Measurements from ENCODE around the gene NPLOC4.

DNA sequence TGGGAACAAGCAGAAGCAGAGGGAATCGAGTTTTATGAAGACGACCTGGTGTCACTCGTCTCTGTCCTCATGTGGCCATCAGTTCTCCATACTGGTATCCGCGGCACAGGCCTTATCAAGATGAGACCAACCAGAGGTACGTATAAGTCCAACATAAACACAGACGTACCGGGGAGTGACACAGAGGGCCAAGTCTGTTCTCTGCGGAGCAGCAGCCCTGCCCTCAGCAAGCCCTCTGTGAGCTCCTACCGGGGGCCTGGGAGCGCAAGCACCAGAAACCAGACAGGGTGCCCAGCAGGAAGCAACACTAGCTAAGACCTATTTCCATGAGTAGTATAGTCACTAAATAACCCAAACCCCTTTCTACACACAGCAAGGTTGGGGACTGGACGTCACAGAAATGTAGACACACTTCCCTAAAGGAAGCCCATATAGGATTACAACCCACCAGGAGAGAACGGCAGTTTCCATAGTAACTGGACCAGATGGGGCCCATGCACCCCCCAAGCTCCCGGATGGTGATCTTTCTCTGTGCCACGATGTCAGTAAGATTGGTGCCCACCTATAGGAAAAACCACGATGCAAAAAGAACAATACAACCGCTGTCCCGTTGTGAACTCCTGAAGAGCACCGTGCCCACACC is 45.8 kb upstream of the NPLOC4 start:
- TF ChIP-seq, protein P1, sequence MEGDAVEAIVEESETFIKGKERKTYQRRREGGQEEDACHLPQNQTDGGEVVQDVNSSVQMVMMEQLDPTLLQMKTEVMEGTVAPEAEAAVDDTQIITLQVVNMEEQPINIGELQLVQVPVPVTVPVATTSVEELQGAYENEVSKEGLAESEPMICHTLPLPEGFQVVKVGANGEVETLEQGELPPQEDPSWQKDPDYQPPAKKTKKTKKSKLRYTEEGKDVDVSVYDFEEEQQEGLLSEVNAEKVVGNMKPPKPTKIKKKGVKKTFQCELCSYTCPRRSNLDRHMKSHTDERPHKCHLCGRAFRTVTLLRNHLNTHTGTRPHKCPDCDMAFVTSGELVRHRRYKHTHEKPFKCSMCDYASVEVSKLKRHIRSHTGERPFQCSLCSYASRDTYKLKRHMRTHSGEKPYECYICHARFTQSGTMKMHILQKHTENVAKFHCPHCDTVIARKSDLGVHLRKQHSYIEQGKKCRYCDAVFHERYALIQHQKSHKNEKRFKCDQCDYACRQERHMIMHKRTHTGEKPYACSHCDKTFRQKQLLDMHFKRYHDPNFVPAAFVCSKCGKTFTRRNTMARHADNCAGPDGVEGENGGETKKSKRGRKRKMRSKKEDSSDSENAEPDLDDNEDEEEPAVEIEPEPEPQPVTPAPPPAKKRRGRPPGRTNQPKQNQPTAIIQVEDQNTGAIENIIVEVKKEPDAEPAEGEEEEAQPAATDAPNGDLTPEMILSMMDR (IDR thresholded peaks at IDR 0.05; ENCODE audit: insufficient read depth, low read length, poor library complexity, severe bottlenecking): no peak
- TF ChIP-seq EZH2phosphoT487 (conservative IDR thresholded peaks at IDR 0.05; ENCODE audit: low read length): no peak
